GM12878 (cell line): ENCODE results near the gene MYLK3. TPM values are rescaled to one million over a fixed set of nuclear protein-coding genes. Genes with fewer than 3 reads are reported as not detected.
A peak's percentile ranks its signal among the peaks of the same experiment; 100 is the strongest.

Source experiments
- ATAC-seq: fragments of 200-7000 bp; cut with Tn5 transposase; 3 replicates; pipeline ENCODE4 v1.9.1; 2020; ENCODE audit warnings: mild to moderate bottlenecking, moderate library complexity
- BruUV-seq: library from RNA; stranded (reverse); fragments of 400-500 nt; replicated peaks from 2 replicates; lab custom pipeline; 2021; lab: Mats Ljungman, UMichigan
- CTCF ChIA-PET: fragments of 300-600 bp; sonication (Branson Sonifier 250); formaldehyde crosslinking; extraction: SDS; loops from one replicate; lab custom pipeline; 2021; ENCODE audit warnings: inconsistent platforms; lab: Yijun Ruan, JAX
- POLR2A ChIA-PET: fragments of 350-600 bp; formaldehyde crosslinking; extraction: SDS; loops from one replicate; lab custom pipeline; 2021; ENCODE audit warnings: inconsistent platforms; lab: Charles Lee
- RAD21 ChIA-PET: fragments of 300-600 bp; sonication (Branson Sonifier 250); formaldehyde crosslinking; loops from one replicate; lab custom pipeline; 2023; ENCODE audit warnings: antibody characterized with exemption; ENCODE audit not compliant: unreplicated experiment; lab: Charles Lee
- SMC1A ChIA-PET: fragments of 300-600 bp; sonication (Branson Sonifier 250); formaldehyde crosslinking; loops from one replicate; lab custom pipeline; 2023; ENCODE audit not compliant: unreplicated experiment, uncharacterized antibody; lab: Charles Lee
- DNase-seq: peaks from one replicate; pipeline ENCODE4 v3.0.0-alpha.2; 2011; ENCODE audit warnings: low read depth, low spot score
- FAIRE-seq: peaks from 3 replicates; lab custom pipeline; 2011; peaks lifted over from hg19 to GRCh38; lab: Jason Lieb, UNC
- H2AFZ ChIP-seq: 2 replicates; pipeline ENCODE4 v1.6.0; 2011; ENCODE audit warnings: low read depth, low read length, control low read depth; ENCODE audit not compliant: control insufficient read depth
- H3K27ac ChIP-seq: 2 replicates; pipeline ENCODE4 v1.5.1; 2011; ENCODE audit warnings: control low read depth; ENCODE audit not compliant: control insufficient read depth, insufficient read depth
- H3K27me3 ChIP-seq, 2 experiments: replicated peaks in 1 of 2; 2 replicates each; pipeline versions ENCODE4 v1.6.0 to v1.6.1; 2011; ENCODE audit warnings: low read length in 1 of 2; ENCODE audit not compliant: control insufficient read depth in 2 of 2, insufficient read depth in 2 of 2
- H3K36me3 ChIP-seq, 2 experiments: 2 replicates each; pipeline ENCODE4 v1.5.1; 2011; ENCODE audit warnings: low read length in 1 of 2; ENCODE audit not compliant: control insufficient read depth in 2 of 2, insufficient read depth in 2 of 2
- H3K4me1 ChIP-seq: 2 replicates; pipeline ENCODE4 v1.6.1; 2011; ENCODE audit warnings: mild to moderate bottlenecking, low read length, moderate library complexity, mixed read lengths; ENCODE audit not compliant: control insufficient read depth, insufficient read depth
- H3K4me2 ChIP-seq: 2 replicates; pipeline ENCODE4 v1.6.0; 2011; ENCODE audit warnings: control low read depth; ENCODE audit not compliant: control insufficient read depth, insufficient read depth
- H3K4me3 ChIP-seq: fragments of 200-600 bp; sonication (generic); 2 replicates; pipeline ENCODE4 v1.5.1; 2016
- H3K79me2 ChIP-seq: 2 replicates; pipeline ENCODE4 v1.6.0; 2011; ENCODE audit warnings: low read length; ENCODE audit not compliant: control insufficient read depth, insufficient read depth
- H3K9ac ChIP-seq: 2 replicates; pipeline ENCODE4 v1.8.0; 2011; ENCODE audit warnings: low read length, control low read depth, mixed read lengths; ENCODE audit not compliant: control insufficient read depth, insufficient read depth
- H3K9me3 ChIP-seq: replicated peaks from 3 replicates; pipeline ENCODE4 v1.5.1; 2011; ENCODE audit warnings: mild to moderate bottlenecking, low read length; ENCODE audit not compliant: control insufficient read depth, insufficient read depth
- H4K20me1 ChIP-seq: 2 replicates; pipeline ENCODE4 v1.6.0; 2011; ENCODE audit not compliant: control insufficient read depth, insufficient read depth
- BHLHE40 ChIP-seq, 2 experiments: fragments of 450-650 bp in 1 of 2; IDR thresholded peaks; 2 replicates each; pipeline ENCODE4 v1.6.1; 2011 to 2017; ENCODE audit warnings: low read depth in 2 of 2, borderline replicate concordance in 1 of 2, improper control_type of control experiment in 1 of 2, low read length in 1 of 2, mild to moderate bottlenecking in 1 of 2
- IKZF2 ChIP-seq, 2 experiments: fragments of 450-650 bp; IDR thresholded peaks; 2 replicates each; pipeline ENCODE4 v1.6.1; 2017; ENCODE audit warnings: mild to moderate bottlenecking in 2 of 2, moderate library complexity in 2 of 2
- ZBTB4 ChIP-seq: fragments of 450-650 bp; formaldehyde crosslinking; IDR thresholded peaks from 2 replicates; pipeline ENCODE4 v1.4.0; 2022; ENCODE audit warnings: mild to moderate bottlenecking, moderate library complexity
- WGBS: methylation state at CpG from one replicate; pipeline ENCODE4 v1.1.6; 2016; ENCODE audit warnings: low lambda C conversion rate; ENCODE audit not compliant: insufficient replicate concordance, insufficient coverage; ENCODE audit errors: missing lambda C conversion rate; 5-methylcytosine and 5-hydroxymethylcytosine counted together
- in situ Hi-C: fragments of 300-500 bp; cut with MboI; formaldehyde crosslinking; loops from 9 replicates; pipeline ENCODE4 v1.14.3; 2018; ENCODE audit warnings: mixed read lengths
- intact Hi-C: fragments of 100-400 bp; cut with micrococcal nuclease; formaldehyde crosslinking; loops from one replicate; pipeline ENCODE4 v1.14.2; 2022; ENCODE audit not compliant: unreplicated experiment
- polyA plus RNA-seq, 11 experiments: library from polyadenylated mRNA; depleted of rRNA in 4 of 11; unstranded in 6 of 11; stranded (reverse) in 5 of 11; fragments of >200 nt; fragmentation: Nextera tagmentation in 4 of 11; fragmentation: Illumina TruSeq in 1 of 11; extraction: Ambion mirVana in 4 of 11; extraction: Trizol in 1 of 11; gene quantifications; 1 replicate in 1 of 11; 2 replicates in 10 of 11; pipeline versions ENCODE4 v1.2.1 to v1.2.3, GENCODE V29; 2011 to 2016; ENCODE audit warnings: inconsistent platforms in 2 of 11, missing spikeins in 2 of 11, low read depth in 1 of 11
- total RNA-seq, 4 experiments: library from RNA; depleted of rRNA in 3 of 4; stranded (reverse); fragments of >200 nt in 3 of 4; fragmentation: Illumina TruSeq in 1 of 4; extraction: Trizol in 1 of 4; gene quantifications; 2 replicates each; pipeline versions ENCODE4 v1.2.1 to v1.2.3, GENCODE V29; 2013 to 2021

The MYLK3 gene
- total and polyA plus RNA-seq, 10 of the 15 experiments (the other 5 are each of a cell fraction or from before 2014, with no cell fraction given), result 0.02 to 0.46 (median 0.17) TPM

GRCh38 chr16:46731691-46732555 is 16.2 kb downstream of the MYLK3 start:
- FAIRE-seq (no peak), ATAC-seq (peak; percentile 49), DNase-seq (no peak)
- WGBS, result 54% methylated on average over 23 of the region's 23 CpGs
- BruUV-seq, result no TSS peak
- CTCF ChIA-PET, result no interaction called here
- Histone ChIP-seq H2AFZ (no peak overlapping the region), H3K4me2 (no peak overlapping the region), H3K27ac (no peak overlapping the region), H3K4me3 (no peak overlapping the region), H3K9ac (no peak overlapping the region), H3K9me3 (no peaks in the 10 kb centered on the region), H3K4me1 (no peaks in the 10 kb centered on the region), H3K79me2 (no peaks in the 10 kb centered on the region), H3K36me3 (no peaks in the 10 kb centered on the region; a peak in 1 of 4 replicates), H3K27me3 (no peaks in the 10 kb centered on the region), H4K20me1 (no peaks in the 10 kb centered on the region)
- POLR2A ChIA-PET, result interaction anchor here (0.6 kb wide), 1 partner anchor 22 kb away, joined by 3 read pairs; no protein-coding TSS in a partner anchor
- in situ Hi-C loops (no loop called here), intact Hi-C loops (no loop called here)
- RAD21 ChIA-PET, result no interaction called here
- SMC1A ChIA-PET, result no interaction called here
- no peak for TF ChIP-seq IKZF2 (IDR thresholded peaks at IDR 0.05)
- no peak for TF ChIP-seq ZBTB4 (CRISPR knock-in tag)
- TF ChIP-seq BHLHE40 (IDR thresholded peaks at IDR 0.05; ENCODE audit: borderline replicate concordance in 1 of 2, low read depth in 2 of 2, low read length in 1 of 2), result peak in 1 of 2 experiments; percentile 56; a peak in 2 of 4 replicates
